Prostate gland (tissue), 2 donors: ENCODE results near the gene CCDC182.

Source experiments
- CTCF ChIP-seq, 4 experiments: fragments of 200-600 bp in 2 of 4; fragments of 450-650 bp in 2 of 4; sonication (generic) in 2 of 4; IDR thresholded peaks; 1 replicate in 3 of 4; 2 replicates in 1 of 4; pipeline ENCODE4 v1.5.1; 2016 to 2019; ENCODE audit warnings: antibody characterized with exemption in 4 of 4, mild to moderate bottlenecking in 2 of 4, moderate library complexity in 2 of 4
- POLR2A ChIP-seq: fragments of 450-650 bp; IDR thresholded peaks from one replicate; pipeline ENCODE4 v1.6.1; 2016; ENCODE audit warnings: antibody characterized with exemption, mild to moderate bottlenecking
- POLR2AphosphoS5 ChIP-seq: sonication (generic); formaldehyde crosslinking; IDR thresholded peaks from one replicate; pipeline ENCODE4 v1.6.1; 2017; ENCODE audit warnings: antibody characterized with exemption

GRCh38 chr17:57782062-57782490 is 37.0 kb upstream of the CCDC182 start:
- TF ChIP-seq CTCF (IDR thresholded peaks at IDR 0.05), result no peak
- no peak for TF ChIP-seq POLR2AphosphoS5
- no peak for TF ChIP-seq POLR2A
